HG03060 (cell line): ENCODE results near the gene CA7.
"Not testable (repeated sequence)": the region's sequence is repeated elsewhere in the genome, so short reads cannot be mapped to it uniquely, and the experiment has no call there.

ENCODE experiments used
- ATAC-seq: cut with Tn5 transposase; IDR thresholded peaks from one replicate; pipeline ENCODE4 v1.9.1; 2021; ENCODE audit warnings: low read depth, moderate number of reproducible peaks; ENCODE audit not compliant: unreplicated experiment

Gene CA7

GRCh38 chr16:66894948-66895688 lies 50.9 kb downstream of the CA7 start:
- ATAC-seq, result no peak

- no peak for ATAC-seq
Observed at GRCh38 chr16:66895689-66895979, 51.4 kb downstream of the CA7 start.

GRCh38 chr16:66895999-66896398 lies 51.8 kb downstream of the CA7 start:
- no peak for ATAC-seq

GRCh38 chr16:66896682-66897081 lies 52.5 kb downstream of the CA7 start:
- not testable (repeated sequence) for ATAC-seq

- no peak for ATAC-seq
Observed at GRCh38 chr16:66898207-66898606, 54.0 kb downstream of the CA7 start.

- ATAC-seq, result no peak
Observed at GRCh38 chr16:66898933-66899309, 54.7 kb downstream of the CA7 start.

GRCh38 chr16:66899310-66899944 lies 55.2 kb downstream of the CA7 start:
- ATAC-seq, result no peak

- no peak for ATAC-seq
Observed at GRCh38 chr16:66899945-66900710, 55.9 kb downstream of the CA7 start.

- no peak for ATAC-seq
Observed at GRCh38 chr16:66900721-66901441, 56.7 kb downstream of the CA7 start.

GRCh38 chr16:66901626-66902025 lies 57.4 kb downstream of the CA7 start:
- no peak for ATAC-seq

GRCh38 chr16:66902648-66903543 lies 58.7 kb downstream of the CA7 start:
- ATAC-seq, result no peak
